K562 (cell line): ENCODE measurements around the gene OSBP2. TPM values are rescaled to one million over a fixed set of nuclear protein-coding genes. Genes with fewer than 3 reads are reported as not detected.
A peak's percentile ranks its signal among the peaks of the same experiment; 100 is the strongest.

Experiments used
- ATAC-seq: fragments of 200-7000 bp; cut with Tn5 transposase; 3 replicates; pipeline ENCODE4 v1.9.1; 2020; ENCODE audit warnings: moderate library complexity
- BruUV-seq: library from RNA; stranded (reverse); fragments of 400-500 nt; replicated peaks from 2 replicates; lab custom pipeline; 2021; lab: Mats Ljungman, UMichigan
- CTCF ChIA-PET: fragments of 300-600 bp; formaldehyde crosslinking; extraction: SDS; loops from one replicate; lab custom pipeline; 2021; ENCODE audit warnings: low intra/inter-chr PET ratio; lab: Yijun Ruan, JAX
- POLR2A ChIA-PET: fragments of 300-600, 350-650 bp; sonication (Branson Sonifier 250); formaldehyde crosslinking; extraction: SDS; loops from one replicate; lab custom pipeline; 2021; ENCODE audit warnings: antibody characterized with exemption, inconsistent platforms; lab: Yijun Ruan, JAX
- DNase-seq, 4 experiments: peaks; one replicate each; pipeline versions ENCODE4 v3.0.0 to v3.0.0-alpha.2; 2011 to 2018; ENCODE audit warnings: low spot score in 3 of 4, mixed read lengths in 3 of 4; ENCODE audit errors: extremely low read depth in 1 of 4
- FAIRE-seq: peaks from 2 replicates; lab custom pipeline; 2011; peaks lifted over from hg19 to GRCh38; lab: Jason Lieb, UNC
- H2AFZ ChIP-seq: 2 replicates; pipeline ENCODE4 v1.6.0; 2011; ENCODE audit warnings: low read depth, low read length, control low read depth, inconsistent platforms
- H3K27ac ChIP-seq: fragments of 200-600 bp; 3 replicates; pipeline ENCODE4 v1.8.0; 2011; ENCODE audit warnings: low read depth, mild to moderate bottlenecking, control low read depth, inconsistent platforms, low read length, moderate library complexity, mixed read lengths; ENCODE audit errors: extremely low read depth
- H3K27me3 ChIP-seq, 2 experiments: fragments of 300-600 bp in 1 of 2; 2 replicates in 1 of 2; 3 replicates in 1 of 2; pipeline versions ENCODE4 v1.6.0 to v1.8.0; 2011; ENCODE audit warnings: inconsistent platforms in 2 of 2, low read length in 2 of 2, mild to moderate bottlenecking in 1 of 2, mixed read lengths in 1 of 2, moderate library complexity in 1 of 2; ENCODE audit not compliant: control insufficient read depth in 2 of 2, insufficient read depth in 2 of 2
- H3K36me3 ChIP-seq: fragments of 300-600 bp; 3 replicates; pipeline ENCODE4 v1.8.0; 2011; ENCODE audit warnings: mild to moderate bottlenecking, low read length, inconsistent platforms; ENCODE audit not compliant: control insufficient read depth, insufficient read depth
- H3K4me1 ChIP-seq, 2 experiments: fragments of 200-600 bp in 1 of 2; replicated peaks in 1 of 2; 2 replicates in 1 of 2; 3 replicates in 1 of 2; pipeline versions ENCODE4 v1.5.1 to v1.8.0; 2011; ENCODE audit warnings: inconsistent platforms in 2 of 2, low read length in 2 of 2, mild to moderate bottlenecking in 1 of 2, mixed read lengths in 1 of 2, moderate library complexity in 1 of 2; ENCODE audit not compliant: control insufficient read depth in 2 of 2, insufficient read depth in 2 of 2
- H3K4me2 ChIP-seq: 2 replicates; pipeline ENCODE4 v1.6.1; 2011; ENCODE audit warnings: low read length, control low read depth, inconsistent platforms, mixed read lengths; ENCODE audit not compliant: insufficient read depth
- H3K4me3 ChIP-seq: fragments of 200-600 bp; sonication (generic), shearing (Covaris generic); 2 replicates; pipeline ENCODE4 v1.5.1; 2016; ENCODE audit warnings: control low read depth, inconsistent platforms
- H3K79me2 ChIP-seq: fragments of 200-600 bp; 3 replicates; pipeline ENCODE4 v1.8.0; 2011; ENCODE audit warnings: low read length, inconsistent platforms; ENCODE audit not compliant: control insufficient read depth, insufficient read depth
- H3K9ac ChIP-seq, 2 experiments: 2 replicates each; pipeline versions ENCODE4 v1.6.0 to v1.6.1; 2011; ENCODE audit warnings: low read depth in 2 of 2, low read length in 2 of 2, control low read depth in 1 of 2, inconsistent platforms in 1 of 2, mild to moderate bottlenecking in 1 of 2, mixed read lengths in 1 of 2; ENCODE audit not compliant: insufficient read depth in 1 of 2
- H3K9me1 ChIP-seq: one replicate; pipeline ENCODE4 v1.6.0; 2011; ENCODE audit warnings: inconsistent platforms, mild to moderate bottlenecking, low read length, moderate library complexity; ENCODE audit not compliant: control insufficient read depth, insufficient read depth
- H3K9me3 ChIP-seq: replicated peaks from 2 replicates; pipeline ENCODE4 v1.5.1; 2011; ENCODE audit warnings: low read depth, low read length, inconsistent platforms; ENCODE audit not compliant: control insufficient read depth, insufficient read depth
- H4K20me1 ChIP-seq: replicated peaks from 2 replicates; pipeline ENCODE4 v1.6.1; 2011; ENCODE audit warnings: low read length, inconsistent platforms, mixed read lengths; ENCODE audit not compliant: control insufficient read depth, insufficient read depth
- ARID3A ChIP-seq: IDR thresholded peaks from 2 replicates; pipeline ENCODE4 v1.6.1; 2012; ENCODE audit warnings: low read depth, low read length, improper control_type of control experiment, borderline replicate concordance
- BDP1 ChIP-seq: IDR thresholded peaks from 3 replicates; pipeline ENCODE4 v1.6.1; 2011; ENCODE audit not compliant: insufficient read length, insufficient read depth
- FOXA3 ChIP-seq, 2 experiments: fragments of 450-650 bp in 1 of 2; sonication (generic) in 1 of 2; formaldehyde crosslinking; IDR thresholded peaks in 1 of 2; conservative IDR thresholded peaks in 1 of 2; 2 replicates each; pipeline versions ENCODE4 v1.4.0 to v1.8.0; 2020 to 2022; ENCODE audit warnings: mild to moderate bottlenecking in 2 of 2, missing genetic modification reagents in 1 of 2
- HMBOX1 ChIP-seq: sonication (generic); IDR thresholded peaks from 2 replicates; pipeline ENCODE4 v1.6.1; 2016
- HMG20B ChIP-seq: fragments of 250-450 bp; sonication (Bioruptor Pico); IDR thresholded peaks from 2 replicates; pipeline ENCODE4 v1.5.0; 2021; ENCODE audit warnings: mild to moderate bottlenecking
- HSF4 ChIP-seq: fragments of 250-450 bp; sonication (Bioruptor Pico); IDR thresholded peaks from 2 replicates; pipeline ENCODE4 v2.1.2; 2022; ENCODE audit warnings: mild to moderate bottlenecking, moderate library complexity, borderline replicate concordance
- NFE2 ChIP-seq: IDR thresholded peaks from 2 replicates; pipeline ENCODE4 v1.6.1; 2014; ENCODE audit warnings: antibody characterized with exemption, low read depth
- NR4A1 ChIP-seq, 2 experiments: fragments of 250-450 bp in 1 of 2; fragments of 450-650 bp in 1 of 2; sonication (Bioruptor Pico) in 1 of 2; IDR thresholded peaks; 2 replicates each; pipeline versions ENCODE4 v1.4.0 to v1.6.1; 2016 to 2020; ENCODE audit warnings: mild to moderate bottlenecking in 2 of 2, missing compliant biosample characterization in 1 of 2, missing genetic modification characterization in 1 of 2, moderate library complexity in 1 of 2
- NUFIP1 ChIP-seq: fragments of 450-650 bp; IDR thresholded peaks from 2 replicates; pipeline ENCODE4 v1.6.1; 2018; ENCODE audit not compliant: partially characterized antibody
- POLR3G ChIP-seq: IDR thresholded peaks from 2 replicates; pipeline ENCODE4 v1.6.1; 2011; ENCODE audit not compliant: insufficient read length, insufficient replicate concordance; ENCODE audit errors: extremely low read depth
- PRMT5 ChIP-seq: sonication (generic); formaldehyde crosslinking; IDR thresholded peaks from 2 replicates; pipeline ENCODE4 v1.5.0; 2020; ENCODE audit warnings: missing genetic modification reagents
- SREBF1 ChIP-seq: fragments of 150-350 bp; IDR thresholded peaks from 2 replicates; pipeline ENCODE4 v1.6.1; 2014; ENCODE audit warnings: antibody characterized with exemption, low read depth, low read length, borderline replicate concordance
- SRSF3 ChIP-seq: fragments of 200-400 bp; formaldehyde crosslinking; IDR thresholded peaks from 2 replicates; pipeline ENCODE4 v1.6.1; 2016; ENCODE audit warnings: mild to moderate bottlenecking, low read length, moderate library complexity; ENCODE audit not compliant: insufficient read depth
- TAF7 ChIP-seq: fragments of 450-650 bp; IDR thresholded peaks from 2 replicates; pipeline ENCODE4 v1.6.1; 2016; ENCODE audit warnings: missing genetic modification characterization, missing compliant biosample characterization
- TRIM24 ChIP-seq, 2 experiments: fragments of 450-650 bp; IDR thresholded peaks; 2 replicates each; pipeline ENCODE4 v1.6.1; 2016
- ZNF785 ChIP-seq: fragments of 250-450 bp; sonication (Bioruptor Pico); IDR thresholded peaks from 2 replicates; pipeline ENCODE4 v1.4.0; 2020; ENCODE audit warnings: mild to moderate bottlenecking
- WGBS: fragments of 100-300 bp; shearing (Covaris generic); methylation state at CpG from one replicate; pipeline ENCODE4 v1.1.6; 2016; ENCODE audit warnings: low coverage, mixed read lengths; ENCODE audit not compliant: insufficient coverage; ENCODE audit errors: missing lambda C conversion rate; 5-methylcytosine and 5-hydroxymethylcytosine counted together
- in situ Hi-C: fragments of 300-500 bp; cut with MboI; formaldehyde crosslinking; loops from 4 replicates; pipeline ENCODE4 v1.15.0; 2018; ENCODE audit warnings: inconsistent platforms, mixed read lengths
- intact Hi-C: fragments of 100-400 bp; cut with micrococcal nuclease; formaldehyde crosslinking; loops from 2 replicates; pipeline ENCODE4 v1.14.2; 2022
- polyA plus RNA-seq, 8 experiments: library from polyadenylated mRNA; depleted of rRNA in 4 of 8; stranded (reverse) in 5 of 8; unstranded in 3 of 8; fragments of >200 nt; fragmentation: Nextera tagmentation in 2 of 8; fragmentation: Illumina TruSeq in 1 of 8; extraction: Ambion mirVana in 2 of 8; extraction: Trizol in 1 of 8; gene quantifications; 2 replicates each; pipeline versions ENCODE4 v1.2.1 to v1.2.3, GENCODE V29; 2011 to 2014; ENCODE audit warnings: inconsistent platforms in 1 of 8, missing spikeins in 1 of 8
- total RNA-seq, 7 experiments: library from RNA; depleted of rRNA in 6 of 7; stranded (reverse); fragments of >200 nt in 6 of 7; fragmentation: Illumina TruSeq in 2 of 7; extraction: Trizol in 2 of 7; gene quantifications; 2 replicates each; pipeline versions ENCODE4 v1.2.1 to v1.2.3, GENCODE V29; 2011 to 2021; ENCODE audit warnings: low replicate concordance in 1 of 7
- TF ChIP-seq, protein P1 (sequence below), 2 experiments: fragments of 250-450 bp in 1 of 2; fragments of 450-650 bp in 1 of 2; sonication (Bioruptor Pico) in 1 of 2; IDR thresholded peaks; 2 replicates each; pipeline versions ENCODE4 v1.6.1 to v1.8.0; 2016 to 2021; ENCODE audit warnings: mild to moderate bottlenecking in 2 of 2, moderate library complexity in 2 of 2, missing compliant biosample characterization in 1 of 2, missing genetic modification characterization in 1 of 2

The OSBP2 gene
- total and polyA plus RNA-seq, 9 of the 15 experiments (the other 6 are each of a cell fraction or from before 2014, with no cell fraction given): 0.52 to 29.5 (median 21.6) TPM

DNA sequence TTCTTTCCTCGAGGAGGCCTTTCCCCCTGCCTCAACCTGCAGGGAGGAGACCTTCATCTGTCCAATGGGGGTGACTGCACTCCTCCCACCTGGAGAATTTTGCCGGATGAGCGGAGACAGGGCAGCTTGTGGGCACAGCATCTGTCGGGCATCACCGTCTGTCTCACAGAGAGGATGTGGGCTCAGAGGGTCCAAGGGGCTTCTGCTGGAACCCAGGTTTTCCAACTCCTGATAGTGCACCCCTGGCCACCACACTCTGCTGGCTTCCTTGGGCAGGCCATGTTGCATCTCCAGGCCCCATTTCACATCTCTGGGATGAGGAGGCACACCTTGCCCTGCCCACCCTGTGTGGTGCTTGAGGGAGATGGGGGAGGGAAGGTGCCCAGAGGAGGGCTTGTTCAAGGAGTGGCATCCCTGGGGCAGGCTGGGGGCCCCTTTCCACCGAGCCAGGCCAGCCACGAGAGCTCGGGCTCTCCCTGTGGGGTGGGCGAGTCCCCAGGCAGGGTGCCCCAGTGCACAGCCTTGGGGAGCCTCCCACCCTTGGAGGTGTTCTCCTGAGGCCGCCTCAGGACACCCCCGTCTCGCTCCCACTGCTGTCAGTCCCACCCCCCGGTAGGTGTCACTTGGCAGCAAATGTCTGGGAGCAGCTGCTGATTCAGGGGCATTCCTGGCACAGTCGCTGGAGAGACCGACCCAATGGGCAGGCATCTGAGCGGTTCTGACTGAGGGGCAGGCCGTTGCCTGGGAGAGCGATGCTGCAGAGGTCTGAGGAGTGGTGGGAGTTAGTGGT, 189.7 kb downstream of the OSBP2 start:
- no TSS peak for BruUV-seq
- DNase-seq (no peak), FAIRE-seq (no peak), ATAC-seq (no peak)
- Histone ChIP-seq H3K4me1 (peaks cover 21 to 57% of the 10 kb centered on the region in 2 experiments), H3K4me2 (no peak overlapping the region), H3K36me3 (peaks cover 28% of the 10 kb centered on the region; the same call in 2 of the 3 replicates), H4K20me1 (0 out of 2 replicates have a peak, but pooled peaks cover 6% of the 10 kb centered on the region), H3K79me2 (peaks cover 38% of the 10 kb centered on the region), H2AFZ (no peak overlapping the region), H3K9me3 (no peaks in the 10 kb centered on the region), H3K27ac (no peak overlapping the region), H3K9ac (peak overlapping the region in 1 of 2 experiments; percentile 88; a peak in 2 of 4 replicates), H3K9me1 (no peaks in the 10 kb centered on the region), H3K27me3 (no peaks in the 10 kb centered on the region), H3K4me3 (no peak overlapping the region)
- ChIA-PET POLR2A (interaction anchor here (0.6 kb wide), 1 partner anchor 16 kb away, joined by 4 read pairs; no protein-coding TSS in a partner anchor), CTCF (no interaction called here)
- intact Hi-C loops (no loop called here), in situ Hi-C loops (no loop called here)
- WGBS: 88% methylated on average over 13 of the region's 18 CpGs
- TF ChIP-seq NUFIP1 (no peak), TAF7 (no peak), SRSF3 (no peak), BDP1 (no peak), TRIM24 (IDR thresholded peaks at IDR 0.05) (no peak), NR4A1 (CRISPR knock-in tag; IDR thresholded peaks at IDR 0.05) (no peak), NR4A1 (tag; IDR thresholded peaks at IDR 0.05) (no peak), ARID3A (no peak), ZNF785 (CRISPR knock-in tag) (no peak), FOXA3 (CRISPR knock-in tag; conservative IDR thresholded peaks at IDR 0.05 in 1 of 2, IDR thresholded peaks at IDR 0.05 in 1 of 2) (no peak), HMG20B (no peak), PRMT5 (no peak), SREBF1 (no peak), HSF4 (CRISPR knock-in tag) (no peak), HMBOX1 (no peak), NFE2 (no peak), POLR3G (no peak)
- TF ChIP-seq, protein P1, sequence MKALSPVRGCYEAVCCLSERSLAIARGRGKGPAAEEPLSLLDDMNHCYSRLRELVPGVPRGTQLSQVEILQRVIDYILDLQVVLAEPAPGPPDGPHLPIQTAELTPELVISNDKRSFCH (CRISPR knock-in tag; IDR thresholded peaks at IDR 0.05): no peak
- TF ChIP-seq, protein P1 (tag; IDR thresholded peaks at IDR 0.05): no peak
